WTC11 (cell line): ENCODE data around the gene STXBP2. TPM values are rescaled to one million over a fixed set of nuclear protein-coding genes. Genes with fewer than 3 reads are reported as not detected.
A peak's percentile ranks its signal among the peaks of the same experiment; 100 is the strongest.

Source experiments
- ATAC-seq: fragments of 200-7000 bp; cut with Tn5 transposase; 2 replicates; pipeline ENCODE4 v1.10.0; 2021; ENCODE audit warnings: mild to moderate bottlenecking, moderate library complexity
- CTCF ChIA-PET: fragments of 300-600 bp; sonication (Branson Sonifier 250); formaldehyde crosslinking; loops from one replicate; lab custom pipeline; 2021; ENCODE audit warnings: antibody characterized with exemption; lab: Charles Lee
- POLR2A ChIA-PET: fragments of 350-600 bp; sonication (Branson Sonifier 250); formaldehyde crosslinking; loops from one replicate; lab custom pipeline; 2021; ENCODE audit warnings: antibody characterized with exemption; lab: Charles Lee
- DNase-seq: peaks from one replicate; pipeline ENCODE4 v3.0.0; 2021; ENCODE audit warnings: low spot score
- H3K27ac Mint-ChIP-seq: 2 replicates; pipeline ENCODE4 v1.8.0; 2021; ENCODE audit warnings: mixed read lengths
- H3K27me3 Mint-ChIP-seq: 2 replicates; pipeline ENCODE4 v1.8.0; 2021; ENCODE audit warnings: low read depth, mild to moderate bottlenecking, moderate library complexity, mixed read lengths
- H3K36me3 Mint-ChIP-seq: 2 replicates; pipeline ENCODE4 v1.8.0; 2021; ENCODE audit warnings: mixed read lengths
- H3K4me1 Mint-ChIP-seq: 2 replicates; pipeline ENCODE4 v1.8.0; 2022; ENCODE audit warnings: mixed read lengths
- H3K4me3 Mint-ChIP-seq: 2 replicates; pipeline ENCODE4 v1.8.0; 2021; ENCODE audit warnings: mild to moderate bottlenecking, moderate library complexity, mixed read lengths
- H3K9me3 Mint-ChIP-seq: 2 replicates; pipeline ENCODE4 v1.8.0; 2021; ENCODE audit warnings: mixed read lengths
- AFF4 ChIP-seq: sonication (generic); formaldehyde crosslinking; IDR thresholded peaks from 2 replicates; pipeline ENCODE4 v1.8.1; 2023; ENCODE audit warnings: mild to moderate bottlenecking, missing genetic modification reagents, borderline replicate concordance
- CTCF ChIP-seq: fragments of 200-600 bp; IDR thresholded peaks from 2 replicates; pipeline ENCODE4 v1.8.0; 2022; ENCODE audit warnings: antibody characterized with exemption
- EMX1 ChIP-seq: fragments of 250-450 bp; sonication (Bioruptor Pico); IDR thresholded peaks from 2 replicates; pipeline ENCODE4 v1.8.0; 2021; ENCODE audit warnings: mild to moderate bottlenecking
- ERG ChIP-seq: fragments of 250-450 bp; sonication (Bioruptor Pico); IDR thresholded peaks from 2 replicates; pipeline ENCODE4 v1.8.0; 2021; ENCODE audit warnings: mild to moderate bottlenecking
- FOXK1 ChIP-seq: sonication (generic); formaldehyde crosslinking; IDR thresholded peaks from 2 replicates; pipeline ENCODE4 v1.8.0; 2022; ENCODE audit warnings: mild to moderate bottlenecking, moderate library complexity, missing genetic modification reagents
- GRHL2 ChIP-seq: fragments of 250-450 bp; sonication (Bioruptor Pico); IDR thresholded peaks from 2 replicates; pipeline ENCODE4 v1.8.0; 2022; ENCODE audit warnings: mild to moderate bottlenecking, moderate library complexity; ENCODE audit not compliant: insufficient replicate concordance, severe bottlenecking
- HMGA2 ChIP-seq: fragments of 250-450 bp; sonication (Bioruptor Pico); IDR thresholded peaks from 2 replicates; pipeline ENCODE4 v1.4.0; 2021; ENCODE audit warnings: mild to moderate bottlenecking, moderate library complexity
- HMGXB4 ChIP-seq: sonication (generic); formaldehyde crosslinking; IDR thresholded peaks from 2 replicates; pipeline ENCODE4 v1.8.1; 2023; ENCODE audit warnings: mild to moderate bottlenecking, moderate library complexity, missing genetic modification reagents
- IRF1 ChIP-seq: sonication (generic); formaldehyde crosslinking; IDR thresholded peaks from 2 replicates; pipeline ENCODE4 v1.8.0; 2023; ENCODE audit warnings: missing genetic modification reagents
- KAT7 ChIP-seq: sonication (generic); formaldehyde crosslinking; IDR thresholded peaks from 2 replicates; pipeline ENCODE4 v1.8.1; 2023; ENCODE audit warnings: missing genetic modification reagents, mild to moderate bottlenecking, borderline replicate concordance
- MXD4 ChIP-seq: fragments of 250-450 bp; sonication (Bioruptor Pico); IDR thresholded peaks from 2 replicates; pipeline ENCODE4 v1.8.0; 2021; ENCODE audit warnings: mild to moderate bottlenecking, moderate library complexity, borderline replicate concordance
- NFATC4 ChIP-seq: fragments of 250-450 bp; sonication (Bioruptor Pico); IDR thresholded peaks from 2 replicates; pipeline ENCODE4 v1.9.0; 2021; ENCODE audit warnings: mild to moderate bottlenecking
- NR3C1 ChIP-seq: sonication (generic); formaldehyde crosslinking; conservative IDR thresholded peaks from 2 replicates; pipeline ENCODE4 v1.8.1; 2023; ENCODE audit warnings: low read depth, mild to moderate bottlenecking, missing genetic modification reagents
- SP1 ChIP-seq: sonication (generic); formaldehyde crosslinking; conservative IDR thresholded peaks from 2 replicates; pipeline ENCODE4 v1.8.1; 2022; ENCODE audit warnings: missing genetic modification reagents
- ZNF281 ChIP-seq: sonication (generic); formaldehyde crosslinking; IDR thresholded peaks from 2 replicates; pipeline ENCODE4 v1.8.0; 2023; ENCODE audit warnings: mild to moderate bottlenecking, missing genetic modification reagents
- ZNF512 ChIP-seq: sonication (generic); formaldehyde crosslinking; IDR thresholded peaks from 2 replicates; pipeline ENCODE4 v1.8.1; 2022; ENCODE audit warnings: missing genetic modification reagents, borderline replicate concordance
- total RNA-seq: library from RNA; stranded (reverse); gene quantifications from 3 replicates; pipeline ENCODE4 v1.2.3, GENCODE V29; 2021

The STXBP2 gene
- total RNA-seq, 1 experiment from 2014 or later = 68.9 TPM

GRCh38 chr19:7680606-7681339 is 43.9 kb downstream of the STXBP2 start, which contains the start of gene TRAPPC5 (continued):
- no peak for TF ChIP-seq AFF4
- no peak for TF ChIP-seq GRHL2 (CRISPR knock-in tag)
- TF ChIP-seq HMGA2 = no peak
- TF ChIP-seq FOXK1 (CRISPR knock-in tag) = peak; percentile 68
- no peak for TF ChIP-seq ZNF512 (CRISPR knock-in tag)
- TF ChIP-seq KAT7 (CRISPR knock-in tag) = 0 out of 2 replicates have a peak, but pooled peaks have one; percentile 37
- TF ChIP-seq IRF1 (CRISPR knock-in tag) = no peak
- no peak for TF ChIP-seq MXD4 (CRISPR knock-in tag)
- peak; percentile 94 for TF ChIP-seq SP1 (CRISPR knock-in tag)
- TF ChIP-seq NFATC4 (CRISPR knock-in tag) = no peak
- no peak for TF ChIP-seq ERG (CRISPR knock-in tag)

- ChIA-PET CTCF (interaction anchor here (0.6 to 2.7 kb wide), 94 partner anchors 8 to 582 kb away, joined by 3 to 99 read pairs (median 5); partner anchors contain the start of genes CAMSAP3, CD209, MAP2K7 and MCOLN1), POLR2A (interaction anchor here (0.5 to 1.3 kb wide), 4 partner anchors 12 to 188 kb away, joined by 3 to 14 read pairs (median 5); no protein-coding TSS in a partner anchor)
- DNase-seq = peak; percentile 84
- Mint-ChIP-seq H3K9me3 (no peaks in the 10 kb centered on the region), H3K27ac (peak overlapping the region; percentile 89), H3K36me3 (peaks cover 14% of the 10 kb centered on the region), H3K4me3 (peak overlapping the region; percentile 79), H3K27me3 (peaks cover 29% of the 10 kb centered on the region), H3K4me1 (peaks cover 20% of the 10 kb centered on the region)
- ATAC-seq = peak; percentile 63
- TF ChIP-seq ZNF281 (peak; percentile 92), CTCF (no peak), EMX1 (CRISPR knock-in tag) (no peak), NR3C1 (no peak), HMGXB4 (CRISPR knock-in tag) (peak; percentile 34; the same call in 1 of the 2 replicates)
Observed at GRCh38 chr19:7681340-7682174, 44.6 kb downstream of the STXBP2 start.
